ENCODE data around the gene ASIC4. TPM values are rescaled to one million over a fixed set of nuclear protein-coding genes. Genes with fewer than 3 reads are reported as not detected.
A peak's percentile ranks its signal among the peaks of the same experiment; 100 is the strongest.

Gene ASIC4
- total RNA-seq, 8 experiments from 2014 or later = 0.31 to 83.2 (median 19.4) TPM

GRCh38 chr2:219557791-219558785 is 43.8 kb downstream of the ASIC4 start:
- in situ Hi-C loops (cut with MboI; ENCODE audit: low pct_unique_long_range_greater_than_20kb in 2 of 9, low sequenced_read_pairs in 9 of 9, unreplicated experiment in 9 of 9) = no loop called here
- WGBS, 10 experiments = 87 to 100% (median 95%) methylated on average over 1 to 8 of the region's 25 CpGs; no CpG with 5 or more reads in 6 of the 10 experiments
- ATAC-seq (replicated peaks in 6 of 8) = no peak
- Histone ChIP-seq H3K4me1 (replicated peaks in 1 of 2) (peaks cover 4% of the 10 kb centered on the region in 2 donors), H3K27ac (no peak overlapping the region), H3K4me3 (no peak overlapping the region)

- ATAC-seq (replicated peaks in 6 of 8) = no peak
- in situ Hi-C loops (cut with MboI; ENCODE audit: low pct_unique_long_range_greater_than_20kb in 2 of 9, low sequenced_read_pairs in 9 of 9, unreplicated experiment in 9 of 9) = no loop called here
- 18 to 100% (median 80%) methylated on average over 1 to 13 of the region's 20 CpGs; no CpG with 5 or more reads in 3 of the 10 experiments for WGBS, 10 experiments
- H3K4me3 ChIP-seq = no peak overlapping the region
- H3K4me1 ChIP-seq (replicated peaks in 1 of 2) = no peaks in the 10 kb centered on the region
- H3K27ac ChIP-seq = no peak overlapping the region
Observed at GRCh38 chr2:219559156-219559915, 45.1 kb downstream of the ASIC4 start.

GRCh38 chr2:219560037-219560892 is 46.0 kb downstream of the ASIC4 start:
- peak in 4 of 8 experiments; percentile 7 to 51 (median 48) for ATAC-seq (replicated peaks in 6 of 8)
- WGBS, 10 experiments = 17 to 67% (median 32%) methylated on average over 1 of the region's 8 CpGs; no CpG with 5 or more reads in 4 of the 10 experiments
- Histone ChIP-seq H3K4me1 (replicated peaks in 1 of 2) (no peaks in the 10 kb centered on the region), H3K27ac (no peak overlapping the region), H3K4me3 (no peak overlapping the region)
- in situ Hi-C loops (cut with MboI; ENCODE audit: low pct_unique_long_range_greater_than_20kb in 2 of 9, low sequenced_read_pairs in 9 of 9, unreplicated experiment in 9 of 9) = no loop called here

- peak in 1 of 8 experiments; percentile 1 for ATAC-seq (replicated peaks in 6 of 8)
- no peaks in the 10 kb centered on the region for H3K4me1 ChIP-seq (replicated peaks in 1 of 2)
Observed at GRCh38 chr2:219560893-219561178, 46.6 kb downstream of the ASIC4 start.

GRCh38 chr2:219561179-219562048 is 47.1 kb downstream of the ASIC4 start:
- no peak overlapping the region for H3K27ac ChIP-seq
- no peaks in the 10 kb centered on the region for H3K4me1 ChIP-seq (replicated peaks in 1 of 2)

More at GRCh38 chr2:219560893-219561178, 46.6 kb downstream of the ASIC4 start:
- H3K27ac ChIP-seq = no peak overlapping the region
- WGBS, 10 experiments = 63 to 100% (median 80%) methylated on average over 1 to 2 of the region's 3 CpGs; no CpG with 5 or more reads in 7 of the 10 experiments
- in situ Hi-C loops (cut with MboI; ENCODE audit: low pct_unique_long_range_greater_than_20kb in 2 of 9, low sequenced_read_pairs in 9 of 9, unreplicated experiment in 9 of 9) = no loop called here
- no peak overlapping the region for H3K4me3 ChIP-seq

GRCh38 chr2:219562049-219563020 is 48.1 kb downstream of the ASIC4 start:
- ATAC-seq (replicated peaks in 6 of 8) = peak in 1 of 8 experiments; percentile 6
- H3K4me3 ChIP-seq = no peak overlapping the region
- 20 to 83% (median 58%) methylated on average over 1 to 7 of the region's 35 CpGs for WGBS, 10 experiments
- no peaks in the 10 kb centered on the region for H3K4me1 ChIP-seq (replicated peaks in 1 of 2)
- no peak overlapping the region for H3K27ac ChIP-seq
- in situ Hi-C loops (cut with MboI; ENCODE audit: low pct_unique_long_range_greater_than_20kb in 2 of 9, low sequenced_read_pairs in 9 of 9, unreplicated experiment in 9 of 9) = no loop called here

More at GRCh38 chr2:219561179-219562048, 47.1 kb downstream of the ASIC4 start:
- in situ Hi-C loops (cut with MboI; ENCODE audit: low pct_unique_long_range_greater_than_20kb in 2 of 9, low sequenced_read_pairs in 9 of 9, unreplicated experiment in 9 of 9) = no loop called here
- H3K4me3 ChIP-seq = no peak overlapping the region
- peak in 6 of 8 experiments; percentile 6 to 44 (median 18) for ATAC-seq (replicated peaks in 6 of 8)
- WGBS, 10 experiments = 43 to 80% (median 72%) methylated on average over 1 to 9 of the region's 24 CpGs; no CpG with 5 or more reads in 1 of the 10 experiments

- Histone ChIP-seq H3K4me1 (replicated peaks in 1 of 2) (no peaks in the 10 kb centered on the region), H3K4me3 (no peak overlapping the region), H3K27ac (no peak overlapping the region)
- 69 to 100% (median 90%) methylated on average over 1 to 6 of the region's 20 CpGs; no CpG with 5 or more reads in 5 of the 10 experiments for WGBS, 10 experiments
- ATAC-seq (replicated peaks in 6 of 8) = no peak
- in situ Hi-C loops (cut with MboI; ENCODE audit: low pct_unique_long_range_greater_than_20kb in 2 of 9, low sequenced_read_pairs in 9 of 9, unreplicated experiment in 9 of 9) = no loop called here
Observed at GRCh38 chr2:219563271-219563928, 49.1 kb downstream of the ASIC4 start.

- WGBS, 10 experiments = 51 to 96% (median 63%) methylated on average over 1 to 9 of the region's 21 CpGs; no CpG with 5 or more reads in 2 of the 10 experiments
Observed at GRCh38 chr2:219565130-219566080, 51.1 kb downstream of the ASIC4 start.

GRCh38 chr2:219566640-219567039 is 52.4 kb downstream of the ASIC4 start:
- H3K27ac ChIP-seq = no peak overlapping the region
- WGBS, 10 experiments = 49 to 100% (median 90%) methylated on average over 1 to 5 of the region's 11 CpGs; no CpG with 5 or more reads in 4 of the 10 experiments
- no peak for ATAC-seq (replicated peaks in 6 of 8)
- no peak overlapping the region for H3K4me3 ChIP-seq
- in situ Hi-C loops (cut with MboI; ENCODE audit: low pct_unique_long_range_greater_than_20kb in 2 of 9, low sequenced_read_pairs in 9 of 9, unreplicated experiment in 9 of 9) = no loop called here
- peaks cover 11% of the 10 kb centered on the region in 2 donors for H3K4me1 ChIP-seq (replicated peaks in 1 of 2)

More at GRCh38 chr2:219565130-219566080, 51.1 kb downstream of the ASIC4 start:
- H3K27ac ChIP-seq = no peak overlapping the region
- in situ Hi-C loops (cut with MboI; ENCODE audit: low pct_unique_long_range_greater_than_20kb in 2 of 9, low sequenced_read_pairs in 9 of 9, unreplicated experiment in 9 of 9) = no loop called here
- peaks cover 9 to 11% of the 10 kb centered on the region in 2 donors for H3K4me1 ChIP-seq (replicated peaks in 1 of 2)
- no peak for ATAC-seq (replicated peaks in 6 of 8)
- no peak overlapping the region for H3K4me3 ChIP-seq

- in situ Hi-C loops (cut with MboI; ENCODE audit: low pct_unique_long_range_greater_than_20kb in 2 of 9, low sequenced_read_pairs in 9 of 9, unreplicated experiment in 9 of 9) = no loop called here
- H3K4me3 ChIP-seq = no peak overlapping the region
- peaks cover 16% of the 10 kb centered on the region in 2 donors for H3K4me1 ChIP-seq (replicated peaks in 1 of 2)
- no peak for ATAC-seq (replicated peaks in 6 of 8)
- WGBS, 10 experiments = 83 to 100% methylated on average over 6 to 11 of the region's 18 CpGs; no CpG with 5 or more reads in 8 of the 10 experiments
- H3K27ac ChIP-seq = no peak overlapping the region
Observed at GRCh38 chr2:219567131-219567530, 52.8 kb downstream of the ASIC4 start.

All from motor neuron (in vitro differentiated cells).